ENCODE measurements around the gene FAM32A.

Gene FAM32A

GRCh38 chr19:16217716-16218451 lies 32.7 kb downstream of the FAM32A start:
- no peak for DNase-seq (ENCODE audit: low spot score)
- in situ Hi-C loops (cut with MboI; ENCODE audit: low pct_unique_long_range_greater_than_20kb, low sequenced_read_pairs, unreplicated experiment): no loop called here
- TF ChIP-seq CTCF (IDR thresholded peaks at IDR 0.05; ENCODE audit: extremely low read depth, insufficient read depth, missing control alignments): no peak

- no peak for DNase-seq (ENCODE audit: low spot score)
- TF ChIP-seq CTCF (IDR thresholded peaks at IDR 0.05; ENCODE audit: extremely low read depth, insufficient read depth, missing control alignments): no peak
- in situ Hi-C loops (cut with MboI; ENCODE audit: low pct_unique_long_range_greater_than_20kb, low sequenced_read_pairs, unreplicated experiment): no loop called here
Observed at GRCh38 chr19:16218851-16219250, 33.6 kb downstream of the FAM32A start.

GRCh38 chr19:16222806-16223205 lies 37.6 kb downstream of the FAM32A start:
- in situ Hi-C loops (cut with MboI; ENCODE audit: low pct_unique_long_range_greater_than_20kb, low sequenced_read_pairs, unreplicated experiment): no loop called here
- no peak for TF ChIP-seq CTCF (IDR thresholded peaks at IDR 0.05; ENCODE audit: extremely low read depth, insufficient read depth, missing control alignments)
- DNase-seq (ENCODE audit: low spot score): no peak

GRCh38 chr19:16223746-16224145 lies 38.5 kb downstream of the FAM32A start:
- no peak for TF ChIP-seq CTCF (IDR thresholded peaks at IDR 0.05; ENCODE audit: extremely low read depth, insufficient read depth, missing control alignments)
- in situ Hi-C loops (cut with MboI; ENCODE audit: low pct_unique_long_range_greater_than_20kb, low sequenced_read_pairs, unreplicated experiment): no loop called here
- no peak for DNase-seq (ENCODE audit: low spot score)

- DNase-seq (ENCODE audit: low spot score): no peak
- TF ChIP-seq CTCF (IDR thresholded peaks at IDR 0.05; ENCODE audit: extremely low read depth, insufficient read depth, missing control alignments): no peak
- in situ Hi-C loops (cut with MboI; ENCODE audit: low pct_unique_long_range_greater_than_20kb, low sequenced_read_pairs, unreplicated experiment): no loop called here
Observed at GRCh38 chr19:16224293-16225045, 39.3 kb downstream of the FAM32A start.

- no peak for TF ChIP-seq CTCF (IDR thresholded peaks at IDR 0.05; ENCODE audit: extremely low read depth, insufficient read depth, missing control alignments)
- in situ Hi-C loops (cut with MboI; ENCODE audit: low pct_unique_long_range_greater_than_20kb, low sequenced_read_pairs, unreplicated experiment): no loop called here
- DNase-seq (ENCODE audit: low spot score): no peak
Observed at GRCh38 chr19:16225279-16226183, 40.3 kb downstream of the FAM32A start.

Measured in GM13977 (cell line).